ENCODE data around the gene CACYBP. TPM values are rescaled to one million over a fixed set of nuclear protein-coding genes. Genes with fewer than 3 reads are reported as not detected.

CACYBP gene
- polyA plus RNA-seq, 1 donor (not counting 4 experiments of a cell fraction or from before 2014, with no cell fraction given), result 59.3 TPM

- Histone ChIP-seq H3K4me3 (ENCODE audit: control insufficient read depth in 2 of 3, extremely low read depth in 1 of 3, insufficient read depth in 2 of 3, low read depth in 1 of 3, low read length in 3 of 3) (no peak overlapping the region), H2AFZ (ENCODE audit: control insufficient read depth, low read length) (no peak overlapping the region), H3K9me1 (ENCODE audit: control insufficient read depth, extremely low read depth, insufficient read depth, low read length) (no peaks in the 10 kb centered on the region), H3K36me3 (ENCODE audit: control insufficient read depth in 2 of 2, extremely low read depth in 1 of 2, insufficient read depth in 2 of 2, low read length in 2 of 2) (peaks cover 3 to 14% of the 10 kb centered on the region in 2 experiments), H3K27ac (ENCODE audit: control insufficient read depth, insufficient read depth, low read length) (no peak overlapping the region), H3K4me2 (ENCODE audit: control insufficient read depth, extremely low read depth, insufficient read depth, low read depth, low read length) (no peak overlapping the region), H3K79me2 (ENCODE audit: control insufficient read depth, insufficient read depth, low read length) (peaks cover 80% of the 10 kb centered on the region), H3K27me3 (ENCODE audit: control insufficient read depth, extremely low read depth, insufficient read depth, low read length) (no peaks in the 10 kb centered on the region), H4K20me1 (ENCODE audit: control insufficient read depth, extremely low read depth, insufficient read depth, low read length) (no peaks in the 10 kb centered on the region), H3K9ac (ENCODE audit: control insufficient read depth, extremely low read depth, insufficient read depth, low read length) (no peak overlapping the region), H3K9me3 (ENCODE audit: control insufficient read depth, low read depth, low read length) (no peaks in the 10 kb centered on the region), H3K4me1 (ENCODE audit: control insufficient read depth, extremely low read depth, insufficient read depth, low read length) (peaks cover 22% of the 10 kb centered on the region)
- DNase-seq (ENCODE audit: low read depth, low spot score) (no peak), FAIRE-seq (no peak)
- no peak for TF ChIP-seq EZH2 (IDR thresholded peaks at IDR 0.05; ENCODE audit: low read length)
- TF ChIP-seq, protein P1, sequence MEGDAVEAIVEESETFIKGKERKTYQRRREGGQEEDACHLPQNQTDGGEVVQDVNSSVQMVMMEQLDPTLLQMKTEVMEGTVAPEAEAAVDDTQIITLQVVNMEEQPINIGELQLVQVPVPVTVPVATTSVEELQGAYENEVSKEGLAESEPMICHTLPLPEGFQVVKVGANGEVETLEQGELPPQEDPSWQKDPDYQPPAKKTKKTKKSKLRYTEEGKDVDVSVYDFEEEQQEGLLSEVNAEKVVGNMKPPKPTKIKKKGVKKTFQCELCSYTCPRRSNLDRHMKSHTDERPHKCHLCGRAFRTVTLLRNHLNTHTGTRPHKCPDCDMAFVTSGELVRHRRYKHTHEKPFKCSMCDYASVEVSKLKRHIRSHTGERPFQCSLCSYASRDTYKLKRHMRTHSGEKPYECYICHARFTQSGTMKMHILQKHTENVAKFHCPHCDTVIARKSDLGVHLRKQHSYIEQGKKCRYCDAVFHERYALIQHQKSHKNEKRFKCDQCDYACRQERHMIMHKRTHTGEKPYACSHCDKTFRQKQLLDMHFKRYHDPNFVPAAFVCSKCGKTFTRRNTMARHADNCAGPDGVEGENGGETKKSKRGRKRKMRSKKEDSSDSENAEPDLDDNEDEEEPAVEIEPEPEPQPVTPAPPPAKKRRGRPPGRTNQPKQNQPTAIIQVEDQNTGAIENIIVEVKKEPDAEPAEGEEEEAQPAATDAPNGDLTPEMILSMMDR (optimal IDR thresholded peaks at IDR 0.05 in 1 of 3, IDR thresholded peaks at IDR 0.05 in 1 of 3, conservative IDR thresholded peaks at IDR 0.05 in 1 of 3; ENCODE audit: extremely low read depth in 1 of 3, insufficient read depth in 2 of 3, low read length in 3 of 3), result no peak
- dilution Hi-C loops (cut with MboI; ENCODE audit: extremely low pct_ligation_motif_present, low sequenced_read_pairs), result no loop called here
These were observed 3.8 kb downstream of the CACYBP start for GRCh38 chr1:175003521-175003920.

GRCh38 chr1:175005085-175005783, 5.5 kb downstream of the CACYBP start:
- Histone ChIP-seq H3K27me3 (ENCODE audit: control insufficient read depth, extremely low read depth, insufficient read depth, low read length) (no peaks in the 10 kb centered on the region), H2AFZ (ENCODE audit: control insufficient read depth, low read length) (no peak overlapping the region), H3K9me1 (ENCODE audit: control insufficient read depth, extremely low read depth, insufficient read depth, low read length) (no peaks in the 10 kb centered on the region), H3K9me3 (ENCODE audit: control insufficient read depth, low read depth, low read length) (no peaks in the 10 kb centered on the region), H3K4me1 (ENCODE audit: control insufficient read depth, extremely low read depth, insufficient read depth, low read length) (peaks cover 17% of the 10 kb centered on the region), H3K4me2 (ENCODE audit: control insufficient read depth, extremely low read depth, insufficient read depth, low read depth, low read length) (no peak overlapping the region), H3K4me3 (ENCODE audit: control insufficient read depth in 2 of 3, extremely low read depth in 1 of 3, insufficient read depth in 2 of 3, low read depth in 1 of 3, low read length in 3 of 3) (no peak overlapping the region), H3K9ac (ENCODE audit: control insufficient read depth, extremely low read depth, insufficient read depth, low read length) (no peak overlapping the region), H3K27ac (ENCODE audit: control insufficient read depth, insufficient read depth, low read length) (no peak overlapping the region), H4K20me1 (ENCODE audit: control insufficient read depth, extremely low read depth, insufficient read depth, low read length) (no peaks in the 10 kb centered on the region), H3K36me3 (ENCODE audit: control insufficient read depth in 2 of 2, extremely low read depth in 1 of 2, insufficient read depth in 2 of 2, low read length in 2 of 2) (peaks cover 5 to 21% of the 10 kb centered on the region in 2 experiments), H3K79me2 (ENCODE audit: control insufficient read depth, insufficient read depth, low read length) (peaks cover 78% of the 10 kb centered on the region)
- dilution Hi-C loops (cut with MboI; ENCODE audit: extremely low pct_ligation_motif_present, low sequenced_read_pairs), result no loop called here
- TF ChIP-seq EZH2 (IDR thresholded peaks at IDR 0.05; ENCODE audit: low read length), result no peak
- TF ChIP-seq, protein P1 (optimal IDR thresholded peaks at IDR 0.05 in 1 of 3, IDR thresholded peaks at IDR 0.05 in 1 of 3, conservative IDR thresholded peaks at IDR 0.05 in 1 of 3; ENCODE audit: extremely low read depth in 1 of 3, insufficient read depth in 2 of 3, low read length in 3 of 3), result no peak
- DNase-seq (ENCODE audit: low read depth, low spot score) (no peak), FAIRE-seq (no peak)
